Effector memory CD8-positive, alpha-beta T cell (primary cell): ENCODE measurements around the gene ANKRD65.
"Not testable (repeated sequence)": the region's sequence is repeated elsewhere in the genome, so short reads cannot be mapped to it uniquely, and the experiment has no call there.

Source experiments
- ATAC-seq: fragments of 150-1000 bp; cut with Tn5 transposase; replicated peaks from 2 replicates; pipeline ENCODE4 v1.10.0; 2021; ENCODE audit warnings: mild to moderate bottlenecking, moderate library complexity
- DNase-seq, 3 experiments: peaks; one replicate each; pipeline ENCODE4 v3.0.0; 2021
- H3K27ac Mint-ChIP-seq, 2 donors: one replicate each; pipeline ENCODE4 v1.8.0; 2022; ENCODE audit warnings: mild to moderate bottlenecking in 2 of 2, mixed read lengths in 2 of 2, moderate library complexity in 2 of 2
- H3K27me3 Mint-ChIP-seq, 2 donors: one replicate each; pipeline ENCODE4 v1.8.0; 2022; ENCODE audit warnings: mixed read lengths in 2 of 2
- H3K36me3 Mint-ChIP-seq: one replicate; pipeline ENCODE4 v1.8.0; 2022; ENCODE audit warnings: mild to moderate bottlenecking, moderate library complexity, mixed read lengths; ENCODE audit not compliant: insufficient read depth
- H3K4me1 Mint-ChIP-seq, 2 donors: one replicate each; pipeline ENCODE4 v1.8.0; 2022; ENCODE audit warnings: low read depth in 2 of 2, mixed read lengths in 2 of 2
- H3K4me3 Mint-ChIP-seq, 2 donors: one replicate each; pipeline ENCODE4 v1.8.0; 2022; ENCODE audit warnings: mild to moderate bottlenecking in 2 of 2, mixed read lengths in 2 of 2, moderate library complexity in 2 of 2
- H3K9me3 Mint-ChIP-seq, 2 donors: one replicate each; pipeline ENCODE4 v1.8.0; 2022; ENCODE audit warnings: mixed read lengths in 2 of 2

The ANKRD65 gene

DNA sequence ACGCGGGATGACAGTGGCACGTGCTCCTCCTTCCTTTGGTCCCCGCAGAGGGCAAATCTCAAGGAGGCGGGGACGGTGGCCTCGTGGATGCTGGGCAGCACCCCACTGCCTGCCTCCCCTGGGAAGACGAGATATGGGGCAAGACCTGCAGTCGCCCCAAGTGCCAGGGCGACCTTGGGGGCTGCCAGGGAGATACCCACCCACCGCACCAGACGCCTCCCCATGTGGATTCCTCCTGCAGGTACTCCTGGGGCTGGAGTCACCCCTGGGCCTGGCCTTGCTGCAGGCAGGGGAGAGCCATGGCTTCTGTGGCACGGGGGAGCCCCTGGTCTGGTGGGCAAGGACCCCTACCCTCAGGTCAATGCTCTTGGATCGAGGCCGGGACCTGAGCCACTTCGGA lies 40.2 kb downstream of the ANKRD65 start:
- ATAC-seq = no peak
- no peaks in the 10 kb centered on the region for H3K9me3 Mint-ChIP-seq
- no peak overlapping the region for H3K27ac Mint-ChIP-seq
- DNase-seq = no peak
- peaks cover 4% of the 10 kb centered on the region for H3K36me3 Mint-ChIP-seq
- no peak overlapping the region for H3K4me3 Mint-ChIP-seq
- no peaks in the 10 kb centered on the region for H3K27me3 Mint-ChIP-seq
- no peaks in the 10 kb centered on the region for H3K4me1 Mint-ChIP-seq

DNA sequence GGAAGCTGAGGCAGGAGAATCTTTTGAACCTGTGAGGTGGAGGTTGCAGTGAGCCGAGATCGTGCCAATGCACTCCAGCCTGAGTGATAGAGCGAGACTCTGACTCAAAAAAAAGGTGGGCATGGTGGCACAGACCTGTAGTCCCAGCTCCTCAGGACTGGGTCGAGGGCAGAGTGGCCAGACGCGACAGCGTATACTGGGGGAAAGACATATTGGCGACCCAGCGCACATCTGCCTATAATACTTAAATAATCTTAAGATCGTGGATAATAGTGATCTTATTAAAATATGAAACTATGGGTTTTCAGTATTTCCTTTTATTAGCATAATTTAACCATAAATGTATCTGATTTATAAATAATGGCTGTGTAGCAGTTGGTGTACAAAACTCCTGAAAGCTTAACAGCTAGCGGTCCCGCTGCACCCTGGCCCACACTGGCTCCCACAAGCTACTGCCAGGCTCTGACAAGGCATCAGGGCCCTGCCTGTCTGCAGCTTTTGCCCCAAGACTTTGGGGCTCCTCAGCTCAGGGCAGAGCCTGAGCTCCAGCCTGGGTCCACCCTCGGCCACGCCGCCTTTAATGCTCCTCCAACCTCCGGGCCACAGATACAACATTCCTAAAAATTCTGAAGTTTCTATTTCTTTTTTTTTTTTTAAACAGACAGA lies 43.4 kb downstream of the ANKRD65 start:
- Mint-ChIP-seq H3K36me3 (peaks cover 13% of the 10 kb centered on the region), H3K4me3 (no peak overlapping the region), H3K4me1 (peaks cover 7 to 10% of the 10 kb centered on the region in 2 donors)

DNA sequence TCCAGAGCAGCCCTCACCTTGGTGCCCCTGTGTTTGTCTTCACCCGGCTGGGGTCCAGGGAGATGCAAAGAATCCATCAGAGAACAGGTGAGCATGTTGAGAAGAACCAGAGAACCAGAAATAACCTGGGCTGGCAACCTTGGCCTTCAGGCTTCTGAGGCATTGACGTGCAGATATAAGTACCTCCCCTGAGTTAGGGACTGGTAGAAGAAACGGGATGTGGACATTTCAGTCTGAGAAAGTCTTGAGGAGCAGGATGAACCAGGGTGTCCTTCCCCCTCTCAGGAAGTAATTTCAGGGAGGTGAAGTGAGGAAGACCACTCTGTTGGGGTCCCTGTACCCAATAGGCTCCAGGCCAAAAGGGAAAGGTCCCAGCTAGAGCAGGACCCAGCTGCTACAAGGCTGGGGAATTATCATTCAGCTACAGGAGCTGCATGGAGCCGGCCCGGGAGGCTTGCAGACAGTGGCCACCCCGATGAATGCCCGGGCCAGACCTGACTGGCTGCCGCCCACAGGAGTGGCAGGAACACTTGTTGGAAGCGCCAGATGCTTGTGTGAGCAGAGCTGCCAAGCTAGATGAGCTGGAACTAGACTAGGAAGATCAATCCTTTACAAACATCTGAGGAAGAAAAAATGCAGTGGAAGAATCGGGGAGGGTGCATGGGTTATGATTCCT lies 44.4 kb downstream of the ANKRD65 start:
- H3K9me3 Mint-ChIP-seq = no peaks in the 10 kb centered on the region
- no peaks in the 10 kb centered on the region for H3K27me3 Mint-ChIP-seq
- peak overlapping the region in 1 of 2 donors; percentile 87 for H3K4me3 Mint-ChIP-seq

More for the DNA sequence above, 43.4 kb downstream of the ANKRD65 start:
- Mint-ChIP-seq H3K27me3 (no peaks in the 10 kb centered on the region), H3K27ac (peak overlapping the region in 1 of 2 donors; percentile 52), H3K9me3 (no peaks in the 10 kb centered on the region)
- no peak for DNase-seq
- no peak for ATAC-seq

DNA sequence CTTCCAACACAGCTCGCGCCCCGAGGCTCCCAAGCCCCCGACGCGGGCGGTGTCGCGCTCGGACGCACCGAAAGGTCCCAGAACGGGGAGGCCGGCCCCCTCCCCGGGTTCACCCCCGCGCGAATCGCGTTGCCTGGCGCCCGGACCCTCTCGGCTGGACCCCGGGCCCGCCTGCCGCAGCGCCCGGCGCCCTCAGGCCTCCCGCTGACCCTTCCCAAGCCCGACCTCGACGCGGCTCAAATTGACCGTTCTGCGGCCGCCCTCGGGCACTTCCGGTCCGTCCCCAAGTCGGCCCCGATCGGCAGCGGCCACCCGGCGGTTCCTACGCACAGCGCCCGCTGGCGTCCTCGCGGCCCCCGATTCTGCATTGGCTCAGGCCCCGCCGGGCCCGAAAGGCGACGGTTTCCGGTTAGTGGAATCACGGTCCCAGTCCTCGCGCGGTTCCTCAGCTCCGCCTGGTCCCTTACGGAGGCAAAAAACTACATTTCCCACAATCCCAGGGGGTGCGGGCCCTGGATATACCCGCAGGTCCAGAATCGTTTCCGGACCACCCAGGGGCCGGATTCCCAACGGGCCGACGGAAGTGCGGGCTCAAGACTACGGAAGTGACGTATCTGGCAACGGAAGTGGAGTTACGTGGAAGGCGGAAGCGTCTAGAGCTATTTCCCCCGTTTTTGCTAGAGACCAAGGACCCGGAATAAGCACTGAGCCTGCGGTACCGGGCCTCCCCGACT lies 46.0 kb downstream of the ANKRD65 start, which contains the start of gene AURKAIP1:
TSS of gene AURKAIP1 (minus strand) at position 279 of the 734 bp plus-strand sequence. CDS start 451 bp downstream, outside the sequence.
- H3K27me3 Mint-ChIP-seq = no peaks in the 10 kb centered on the region
- H3K27ac Mint-ChIP-seq = peak within 1 kb of the TSS; percentile 95 to 96
- H3K36me3 Mint-ChIP-seq = peaks cover 27% of the 10 kb centered on the region
- DNase-seq = peak; percentile 91 to 92 (median 92)
- H3K4me3 Mint-ChIP-seq = peak within 1 kb of the TSS; percentile 87 to 89
- H3K9me3 Mint-ChIP-seq = no peaks in the 10 kb centered on the region
- ATAC-seq = peak; percentile 70
- peaks cover 11 to 13% of the 10 kb centered on the region in 2 donors for H3K4me1 Mint-ChIP-seq

More for the DNA sequence above, 44.4 kb downstream of the ANKRD65 start:
- Mint-ChIP-seq H3K27ac (peak overlapping the region; percentile 52 to 96), H3K4me1 (peaks cover 9 to 13% of the 10 kb centered on the region in 2 donors), H3K36me3 (peaks cover 20% of the 10 kb centered on the region)
- DNase-seq (no peak), ATAC-seq (no peak)

DNA sequence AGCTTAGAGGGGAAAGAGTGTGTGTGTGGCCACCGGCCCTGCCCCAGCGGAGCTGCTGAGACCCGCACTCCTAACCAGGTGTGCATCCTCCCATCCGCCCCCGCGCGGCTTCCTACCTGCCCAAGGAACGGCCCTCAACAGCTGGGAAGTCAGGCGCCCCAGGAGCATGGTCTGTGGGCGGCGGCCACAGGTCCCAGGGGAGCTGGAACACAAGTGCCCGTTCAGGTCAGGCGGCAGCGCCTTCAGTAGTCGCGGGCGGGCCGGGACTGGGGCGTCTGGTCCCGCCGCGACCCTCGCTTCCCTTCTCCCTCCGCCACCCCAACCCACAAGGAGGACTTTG lies 46.5 kb downstream of the ANKRD65 start:
- Mint-ChIP-seq H3K36me3 (peaks cover 29% of the 10 kb centered on the region), H3K4me1 (peaks cover 11 to 13% of the 10 kb centered on the region in 2 donors)

DNA sequence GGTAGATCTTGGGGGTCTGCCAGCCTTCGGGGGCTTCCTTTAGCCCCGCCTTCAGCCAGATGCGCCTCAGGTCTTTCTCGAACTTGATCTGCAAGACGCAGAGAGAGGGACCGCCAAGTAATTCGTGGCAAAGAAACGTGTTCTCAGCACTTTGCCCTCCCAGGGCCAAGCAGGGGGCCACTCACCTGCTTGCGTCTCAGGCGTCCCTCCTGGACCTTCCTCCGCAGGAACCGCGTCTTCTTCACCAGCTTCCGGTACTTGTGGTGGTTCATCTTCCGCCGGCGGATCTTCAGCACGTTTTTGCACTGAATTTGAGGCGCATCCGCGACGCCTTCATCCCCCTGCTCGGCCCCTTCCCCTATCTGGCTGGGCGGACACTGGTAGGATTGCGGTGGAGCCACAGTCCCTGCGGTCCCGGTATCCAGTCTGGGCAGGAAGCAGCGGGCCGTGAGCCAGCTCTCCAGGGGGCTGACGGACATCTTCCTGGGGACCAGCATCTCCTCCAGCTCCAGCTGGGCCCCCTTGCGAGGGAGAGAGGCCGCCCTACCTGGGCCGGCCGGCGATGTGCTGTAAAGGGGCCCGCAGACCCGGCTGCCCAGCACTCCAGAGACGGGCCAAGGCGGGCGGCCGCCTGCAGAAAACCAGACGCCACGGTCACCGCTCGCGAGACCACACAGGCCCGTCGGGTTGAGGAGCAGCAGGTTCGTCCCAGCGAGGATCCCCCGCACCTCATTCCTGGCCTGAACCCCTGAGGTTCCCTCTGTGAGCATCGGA lies 47.1 kb downstream of the ANKRD65 start:
- no peak for ATAC-seq

More for the DNA sequence above, 46.5 kb downstream of the ANKRD65 start:
- no peak for DNase-seq
- Mint-ChIP-seq H3K9me3 (no peaks in the 10 kb centered on the region), H3K27ac (peak overlapping the region; percentile 95 to 96), H3K27me3 (no peaks in the 10 kb centered on the region), H3K4me3 (peak overlapping the region; percentile 87 to 89)
- ATAC-seq = no peak

DNA sequence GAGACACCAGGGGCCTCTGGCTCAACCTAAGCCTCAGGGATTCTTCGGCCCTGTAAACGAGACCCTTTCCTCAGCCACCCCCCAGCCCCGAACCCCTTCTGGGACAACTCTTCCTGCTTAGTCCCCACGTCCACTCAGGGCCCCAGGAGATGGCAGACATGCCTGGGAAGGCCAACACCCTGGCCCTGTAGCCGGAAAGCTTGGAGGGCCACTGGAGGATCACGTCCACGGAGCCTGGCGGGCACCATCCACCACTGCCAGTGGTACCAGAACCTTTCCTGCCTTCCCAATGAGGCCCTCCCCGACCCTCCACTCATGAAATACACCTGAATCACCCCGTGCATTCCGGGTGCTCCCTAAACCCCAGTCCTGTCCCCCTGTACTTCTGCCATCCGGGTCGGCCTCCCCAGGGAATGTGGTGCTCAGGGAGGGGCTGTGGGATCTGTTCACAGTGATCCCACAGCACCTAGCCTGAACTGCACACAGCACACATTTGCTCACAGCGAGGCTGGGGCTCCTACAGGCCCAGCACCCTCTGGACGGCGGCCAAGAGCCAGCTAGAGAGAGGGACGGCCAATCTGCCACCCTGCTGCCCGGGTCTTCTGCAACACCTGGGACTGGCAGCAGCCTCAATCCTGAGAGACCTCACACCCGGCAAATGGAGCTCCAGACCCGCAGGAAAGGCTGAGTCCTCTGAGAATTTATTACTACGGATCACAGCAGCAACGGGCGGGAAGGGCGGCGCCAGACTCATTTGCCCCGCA lies 47.8 kb downstream of the ANKRD65 start:
- peaks cover 33% of the 10 kb centered on the region for H3K36me3 Mint-ChIP-seq
- H3K9me3 Mint-ChIP-seq = no peaks in the 10 kb centered on the region
- H3K4me1 Mint-ChIP-seq = peaks cover 11 to 13% of the 10 kb centered on the region in 2 donors
- no peaks in the 10 kb centered on the region for H3K27me3 Mint-ChIP-seq
- ATAC-seq (no peak), DNase-seq (no peak)
- H3K27ac Mint-ChIP-seq = peak overlapping the region in 1 of 2 donors; percentile 66
- peak overlapping the region; percentile 31 to 87 for H3K4me3 Mint-ChIP-seq

More for the DNA sequence above, 47.1 kb downstream of the ANKRD65 start:
- Mint-ChIP-seq H3K4me1 (peaks cover 11 to 13% of the 10 kb centered on the region in 2 donors), H3K27me3 (no peaks in the 10 kb centered on the region), H3K36me3 (peaks cover 33% of the 10 kb centered on the region), H3K9me3 (no peaks in the 10 kb centered on the region), H3K4me3 (peak overlapping the region; percentile 87 to 89), H3K27ac (peak overlapping the region in 1 of 2 donors; percentile 96)
- no peak for DNase-seq

DNA sequence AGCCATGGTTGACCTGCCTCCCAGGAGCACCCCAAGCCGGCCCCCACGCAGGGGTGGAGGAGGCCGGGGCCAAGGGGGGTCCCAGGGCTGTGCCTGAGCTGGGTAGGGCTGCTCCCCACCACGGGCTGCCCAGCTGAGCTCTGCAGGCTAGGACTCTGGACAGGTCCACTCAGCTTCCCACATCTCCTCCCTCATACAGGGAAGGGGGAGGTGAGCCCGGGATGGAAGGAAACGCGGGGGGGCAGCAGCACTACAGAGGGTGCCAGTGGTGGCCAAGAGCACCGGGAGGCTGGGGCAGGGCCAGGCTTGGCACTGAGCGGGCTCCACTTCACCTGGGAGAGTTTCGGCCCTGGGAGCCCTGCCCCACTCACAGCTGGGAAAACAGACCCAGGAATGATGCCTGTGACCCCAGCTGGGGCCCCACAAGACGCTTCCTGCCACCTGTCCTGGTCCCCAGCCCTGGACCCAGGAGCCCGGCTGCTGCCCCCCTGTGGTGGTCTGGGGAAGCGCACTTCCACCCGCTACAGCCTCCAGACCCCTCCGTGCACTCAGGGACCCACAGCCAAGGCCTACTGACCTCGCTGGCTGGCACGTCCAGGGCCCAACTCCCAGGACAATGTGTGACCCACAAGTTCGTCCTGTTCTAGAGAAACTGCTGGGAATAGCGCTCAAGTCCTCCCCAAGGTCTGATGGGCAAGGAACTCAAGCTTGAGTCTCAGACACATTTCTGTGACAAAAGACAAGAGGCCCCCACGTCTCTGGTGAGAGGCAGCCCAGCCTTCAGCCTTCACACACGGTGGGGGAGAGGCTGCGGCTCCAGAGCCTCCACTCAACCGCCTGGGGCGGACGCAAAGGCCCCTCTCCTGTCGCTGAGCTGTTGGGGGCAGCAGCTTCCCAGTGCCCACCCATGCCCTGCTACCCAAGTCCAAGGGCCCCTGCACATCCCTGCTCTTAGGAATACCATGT lies 49.0 kb downstream of the ANKRD65 start:
- peak overlapping the region; percentile 40 to 49 for H3K4me3 Mint-ChIP-seq

DNA sequence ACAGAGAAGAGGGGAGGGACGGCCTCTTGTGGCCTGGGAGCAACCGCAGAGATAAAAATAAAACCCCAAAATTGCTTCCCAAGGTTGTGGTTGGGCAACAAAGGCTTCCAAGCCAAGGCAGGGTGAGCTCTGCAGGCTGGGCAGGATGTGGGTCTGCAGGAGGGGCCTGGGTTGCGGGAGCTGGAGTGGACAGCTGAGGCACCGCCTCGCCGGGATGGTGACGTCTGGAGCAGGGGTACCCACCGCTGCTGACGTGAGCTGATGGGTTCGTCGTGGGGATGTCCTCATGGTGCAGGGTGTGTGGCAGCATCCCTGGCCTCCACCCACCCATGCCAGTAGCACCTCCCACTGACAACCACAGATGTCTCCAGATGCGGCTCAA lies 49.7 kb downstream of the ANKRD65 start:
- Mint-ChIP-seq H3K4me1 (peaks cover 11 to 13% of the 10 kb centered on the region in 2 donors), H3K4me3 (peak overlapping the region; percentile 40 to 49)
- peak; percentile 76 to 84 (median 81) for DNase-seq

More for the DNA sequence above, 49.0 kb downstream of the ANKRD65 start:
- ATAC-seq (peak; percentile 29), DNase-seq (peak; percentile 75 to 81 (median 75))
- peaks cover 33% of the 10 kb centered on the region for H3K36me3 Mint-ChIP-seq
- no peaks in the 10 kb centered on the region for H3K27me3 Mint-ChIP-seq
- H3K9me3 Mint-ChIP-seq = no peaks in the 10 kb centered on the region
- H3K27ac Mint-ChIP-seq = peak overlapping the region; percentile 56 to 71
- peaks cover 11 to 13% of the 10 kb centered on the region in 2 donors for H3K4me1 Mint-ChIP-seq

DNA sequence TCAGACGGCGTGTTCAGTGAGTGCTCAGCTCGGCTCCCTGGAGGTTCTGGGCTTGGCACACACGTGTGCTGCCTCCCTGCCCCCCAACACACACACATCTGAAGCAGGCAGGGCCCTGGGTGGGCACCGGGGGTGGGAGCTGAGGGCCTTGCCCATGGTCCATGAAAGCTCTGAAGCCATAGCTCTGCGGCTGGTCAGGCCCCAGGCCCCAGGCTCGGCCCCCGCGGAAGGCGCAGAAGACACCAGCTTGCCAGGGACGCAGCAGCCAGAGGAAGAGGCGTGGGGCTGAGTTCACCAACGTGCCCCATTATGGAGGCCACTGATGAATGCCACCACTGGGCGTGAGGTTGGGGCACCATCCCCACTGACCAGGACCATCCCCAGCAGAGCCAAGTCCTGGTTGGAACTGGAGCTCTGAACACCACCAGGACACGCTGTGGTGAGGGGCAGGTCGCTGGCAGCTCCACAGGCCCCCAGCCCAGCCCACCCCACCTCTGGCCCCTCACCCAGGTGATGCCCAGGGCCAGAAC lies 50.2 kb downstream of the ANKRD65 start:
- ATAC-seq (no peak), DNase-seq (no peak)
- Mint-ChIP-seq H3K27me3 (no peaks in the 10 kb centered on the region), H3K36me3 (peaks cover 33% of the 10 kb centered on the region), H3K9me3 (no peaks in the 10 kb centered on the region), H3K27ac (peak overlapping the region; percentile 62 to 71), H3K4me3 (peak overlapping the region; percentile 40 to 49), H3K4me1 (peaks cover 11 to 13% of the 10 kb centered on the region in 2 donors)

More for the DNA sequence above, 49.7 kb downstream of the ANKRD65 start:
- Mint-ChIP-seq H3K27ac (peak overlapping the region; percentile 62 to 71), H3K36me3 (peaks cover 33% of the 10 kb centered on the region), H3K27me3 (no peaks in the 10 kb centered on the region), H3K9me3 (no peaks in the 10 kb centered on the region)
- ATAC-seq = peak; percentile 73

DNA sequence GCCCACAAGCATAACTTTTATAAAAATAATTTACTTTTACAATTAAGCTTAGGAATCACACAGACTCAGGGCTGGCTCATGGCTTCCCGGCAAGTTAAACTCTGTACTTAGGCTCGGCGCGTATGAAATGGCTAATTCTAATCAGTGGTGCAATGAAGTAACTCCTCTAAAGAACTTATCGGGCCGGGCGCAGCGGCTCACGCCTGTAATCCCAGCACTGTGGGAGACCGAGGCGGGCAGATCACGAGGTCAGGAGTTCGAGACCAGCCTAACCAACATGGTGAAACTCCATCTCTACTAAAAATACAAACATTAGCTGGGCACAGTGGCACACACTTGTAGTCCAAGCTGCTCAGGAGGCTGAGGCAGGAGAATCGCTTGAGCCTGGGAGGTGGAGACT lies 51.0 kb downstream of the ANKRD65 start:
- peak overlapping the region in 1 of 2 donors; percentile 34 for H3K4me3 Mint-ChIP-seq
- H3K9me3 Mint-ChIP-seq, H3K27me3 Mint-ChIP-seq, H3K27ac Mint-ChIP-seq, DNase-seq, ATAC-seq: not testable (repeated sequence)
- H3K4me1 Mint-ChIP-seq = peaks cover 10 to 13% of the 10 kb centered on the region in 2 donors
- peaks cover 27% of the 10 kb centered on the region for H3K36me3 Mint-ChIP-seq
